HS-27A (cell line): Measurements from ENCODE around the gene CTIF.

Source experiments
- DNase-seq: peaks from one replicate; pipeline ENCODE4 v3.0.0-alpha.2; 2012; ENCODE audit warnings: low read depth, missing footprints

The CTIF gene

DNA sequence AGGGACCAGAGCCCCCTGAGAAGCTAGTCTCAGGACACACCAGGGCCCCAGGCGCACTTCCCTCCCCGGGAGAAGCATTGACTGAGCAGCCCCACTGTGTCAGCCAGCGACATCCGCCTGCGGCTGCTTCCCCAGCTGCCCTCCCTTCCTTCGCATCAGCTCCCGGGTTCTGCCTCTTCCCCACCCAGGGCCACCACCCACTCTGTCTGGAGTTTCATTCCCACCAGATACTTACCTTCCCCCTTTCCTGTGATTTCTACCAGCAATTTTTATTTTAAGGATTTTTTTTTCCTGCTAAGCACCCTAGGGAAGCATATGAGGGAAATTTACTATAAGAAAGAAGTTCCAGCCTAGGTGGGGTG lies 312.7 kb downstream of the CTIF start:
- DNase-seq, result no peak

DNA sequence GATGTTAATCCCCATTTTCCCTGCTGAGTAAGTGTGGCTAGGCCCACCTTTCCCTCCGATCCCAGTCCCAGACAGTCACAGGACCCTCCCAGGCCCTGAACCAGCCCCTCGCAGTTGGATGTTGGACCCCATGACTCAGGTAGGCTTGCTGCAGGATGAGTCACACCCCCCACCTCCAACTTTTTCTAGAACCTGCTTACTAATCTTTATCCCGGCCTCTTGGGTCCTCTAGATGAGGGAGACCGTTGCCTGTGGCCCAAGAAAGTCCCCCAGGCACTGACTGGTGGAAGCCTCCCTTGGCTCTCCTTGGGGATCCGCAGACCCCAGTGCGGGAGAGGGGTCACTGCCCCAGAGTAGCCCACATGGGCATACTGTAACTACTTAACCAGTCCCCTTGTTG lies 313.5 kb downstream of the CTIF start:
- DNase-seq, result no peak

DNA sequence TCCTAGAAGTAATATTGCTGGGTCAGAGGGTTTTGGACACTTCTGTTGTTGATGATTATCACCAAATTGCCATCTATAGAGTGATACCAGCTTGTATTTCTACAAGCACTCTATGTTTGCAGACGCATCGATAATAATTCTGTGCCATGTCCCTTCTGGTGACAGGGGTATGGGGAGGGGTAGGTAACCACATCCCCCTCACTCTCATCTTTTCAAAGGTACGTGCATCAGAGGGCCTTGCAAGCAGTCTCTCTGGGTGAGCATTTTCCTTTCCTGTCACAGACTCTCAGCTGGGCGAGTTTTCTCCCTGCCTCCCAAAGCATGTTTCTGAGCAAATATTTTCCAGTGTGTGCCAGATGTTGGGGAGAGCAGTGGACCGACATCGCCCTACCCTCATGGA lies 314.0 kb downstream of the CTIF start:
- DNase-seq, result no peak

DNA sequence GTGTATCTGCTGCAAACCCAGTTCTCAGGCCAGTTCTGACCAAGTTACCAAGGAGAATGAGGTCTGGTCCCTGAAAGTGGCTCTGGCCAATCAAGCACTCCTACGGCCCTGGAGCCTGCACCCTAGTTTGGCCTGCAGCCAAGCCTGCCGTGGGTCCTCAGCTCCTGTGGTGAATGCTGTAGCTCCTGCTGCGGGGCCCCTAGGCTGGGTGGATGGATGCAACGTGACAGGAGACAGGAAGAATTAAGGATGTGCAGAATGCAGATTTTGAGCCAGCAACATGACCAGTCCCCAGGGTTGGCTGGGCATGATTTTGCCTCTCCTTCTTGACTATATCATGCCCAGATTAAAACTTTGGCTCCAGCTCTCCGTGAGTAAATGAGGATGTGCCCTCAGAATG lies 314.8 kb downstream of the CTIF start:
- no peak for DNase-seq

DNA sequence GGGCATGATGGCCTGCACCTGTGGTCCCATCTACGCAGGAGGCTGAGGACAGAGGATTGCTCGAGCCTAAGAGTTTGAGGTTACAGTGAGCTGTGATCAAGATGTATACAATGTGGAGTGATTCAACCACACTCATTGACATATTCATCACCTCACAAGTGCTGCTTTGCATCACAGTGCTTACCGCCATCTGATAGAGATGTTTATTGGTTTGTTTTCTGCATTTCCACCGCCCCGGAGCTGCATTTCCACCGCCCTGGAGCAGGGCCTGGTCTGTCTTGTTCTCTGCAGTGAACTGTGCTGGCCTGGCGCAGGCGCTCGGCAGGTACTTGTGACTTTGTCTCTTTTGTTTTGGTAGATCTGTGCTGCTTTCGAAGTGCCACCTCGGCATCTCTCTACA lies 315.9 kb downstream of the CTIF start:
- DNase-seq, result no peak

DNA sequence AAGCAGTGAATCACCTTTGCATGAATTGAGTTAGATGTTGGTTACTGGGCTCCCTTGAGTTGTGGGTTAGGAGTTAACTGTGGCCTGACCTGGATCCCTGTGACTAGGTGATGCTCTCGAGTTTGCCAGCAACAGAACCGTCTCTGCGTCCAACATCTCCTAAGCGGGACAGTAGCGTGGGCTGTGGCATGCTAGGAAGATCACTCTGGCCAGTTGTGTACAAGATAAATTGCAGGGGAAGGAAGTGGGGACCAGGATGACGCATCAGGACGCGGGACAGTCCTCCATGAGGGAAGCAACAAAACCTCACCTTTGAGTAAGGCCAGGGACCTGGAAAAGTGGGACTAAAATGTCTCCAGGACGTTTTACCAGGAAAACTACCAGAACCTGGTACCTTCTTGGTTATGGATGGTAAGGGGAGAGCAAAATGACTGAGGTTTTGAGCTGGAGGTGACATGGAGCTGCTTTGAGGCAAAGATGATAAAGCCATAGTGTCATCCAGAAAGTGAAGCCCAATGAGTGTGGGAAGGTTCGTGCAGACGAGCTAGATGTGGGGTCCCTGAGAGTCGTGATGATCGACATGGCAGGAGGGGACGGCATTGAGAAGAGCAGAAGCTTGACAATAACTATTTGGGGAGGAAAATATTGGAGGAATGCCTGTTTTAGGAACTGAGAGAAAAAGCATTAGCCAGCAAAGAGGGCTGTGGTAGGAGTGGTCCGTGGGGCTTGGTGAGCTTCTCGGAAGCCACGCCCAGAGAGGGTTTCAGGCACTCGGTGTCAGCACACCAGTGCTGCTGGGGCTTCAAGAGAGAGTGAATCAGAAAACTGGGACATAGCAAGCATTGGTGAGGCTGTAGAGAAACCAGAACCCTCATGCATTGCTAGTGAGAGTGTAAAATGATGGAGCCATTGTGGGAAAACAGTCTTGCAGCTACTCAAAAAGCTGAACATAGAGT lies 316.9 kb downstream of the CTIF start:
- DNase-seq, result no peak

DNA sequence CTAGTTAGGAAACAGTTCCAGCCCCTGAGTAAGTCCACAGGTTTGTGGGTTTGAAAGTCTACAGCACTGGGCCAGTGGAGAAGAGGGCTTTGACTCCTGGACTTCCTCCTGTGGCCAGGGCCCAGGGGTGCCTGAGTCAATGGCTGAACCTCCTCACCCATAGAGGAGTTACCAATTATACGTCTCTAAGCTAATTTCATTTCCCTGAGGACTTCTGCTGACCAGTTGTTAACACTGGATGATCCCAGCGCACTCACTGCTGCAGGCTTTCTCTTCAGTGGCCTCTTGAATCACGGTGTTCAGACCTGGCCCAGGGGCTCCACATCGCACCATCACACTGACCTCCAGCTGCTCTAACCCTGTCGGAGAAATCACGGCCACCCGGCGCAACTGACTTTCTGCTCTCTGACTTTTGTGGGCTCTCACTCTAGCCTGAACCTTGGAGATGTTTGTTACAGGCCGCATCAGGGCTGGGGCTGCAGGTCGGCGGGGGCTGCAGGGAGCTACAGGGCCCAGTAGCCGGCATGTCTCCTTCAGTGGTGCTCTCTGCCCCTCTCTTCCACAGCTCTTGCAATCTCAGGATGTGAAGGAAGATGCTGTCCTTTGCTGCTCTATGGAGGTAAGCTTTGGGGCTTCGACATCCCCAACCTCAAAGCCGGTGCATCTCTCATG lies 318.3 kb downstream of the CTIF start:
- no peak for DNase-seq

DNA sequence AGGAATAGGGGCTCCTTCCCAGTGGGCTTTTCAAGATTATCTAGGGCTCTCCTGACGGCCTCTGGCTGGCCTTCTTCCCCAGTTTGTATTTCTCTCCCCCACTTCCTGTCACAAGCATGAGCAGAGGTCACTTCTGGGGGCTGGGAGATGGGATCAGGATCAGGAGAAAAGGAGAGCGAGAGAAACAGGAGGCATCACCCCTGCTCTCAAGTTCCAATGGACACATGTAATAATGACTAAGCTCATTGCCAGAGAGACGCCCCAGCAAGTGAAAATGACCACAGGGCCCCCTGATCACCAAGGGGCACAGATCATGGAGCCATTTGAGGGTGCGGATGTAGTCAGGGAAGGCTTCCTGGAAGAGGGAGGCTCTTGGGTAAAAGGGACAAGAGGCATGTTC lies 319.8 kb downstream of the CTIF start:
- no peak for DNase-seq

DNA sequence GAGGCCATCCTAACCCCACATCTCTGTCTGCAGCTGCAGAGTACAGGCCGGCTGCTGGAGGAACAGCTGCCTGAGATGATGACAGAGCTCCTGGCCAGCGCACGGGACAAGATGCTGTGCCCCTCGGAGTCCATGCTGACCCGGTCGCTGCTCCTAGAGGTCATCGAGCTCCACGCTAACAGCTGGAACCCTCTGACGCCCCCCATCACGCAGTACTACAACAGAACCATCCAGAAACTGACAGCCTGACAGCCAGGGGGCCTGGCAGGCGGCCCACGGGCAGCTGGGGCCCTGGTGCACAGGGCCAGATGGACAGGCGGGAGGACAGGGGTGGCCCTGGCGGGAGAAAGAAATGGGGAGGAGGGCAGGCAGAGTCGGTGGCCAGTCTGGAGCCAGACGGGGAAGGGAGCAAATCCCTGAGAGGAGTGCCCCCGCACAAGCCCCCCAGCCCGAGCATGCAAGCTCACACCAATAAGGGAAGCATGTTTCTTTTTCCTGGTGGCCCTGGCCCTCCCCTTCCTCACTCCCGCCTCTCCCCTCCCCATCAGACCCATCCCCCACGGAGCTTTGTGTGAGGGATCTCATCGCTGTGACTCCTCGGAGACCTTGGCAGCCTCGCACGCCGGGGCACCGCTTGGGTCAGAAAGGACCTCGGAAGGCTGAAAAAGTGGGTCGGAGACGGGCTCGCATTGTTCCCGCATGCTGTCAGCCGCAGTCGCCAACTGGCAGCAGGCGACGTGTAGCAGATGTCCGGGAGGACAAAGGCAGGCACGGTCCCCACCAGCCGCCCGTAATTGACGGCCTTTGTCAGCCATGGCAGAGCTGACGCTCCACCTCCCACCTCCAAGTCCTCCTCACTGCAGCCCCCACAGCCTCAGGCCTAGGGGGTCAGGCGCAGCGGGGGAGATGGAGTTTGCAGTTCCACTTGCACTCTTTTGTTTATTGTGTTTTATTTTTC lies 320.8 kb downstream of the CTIF start:
- DNase-seq, result no peak

DNA sequence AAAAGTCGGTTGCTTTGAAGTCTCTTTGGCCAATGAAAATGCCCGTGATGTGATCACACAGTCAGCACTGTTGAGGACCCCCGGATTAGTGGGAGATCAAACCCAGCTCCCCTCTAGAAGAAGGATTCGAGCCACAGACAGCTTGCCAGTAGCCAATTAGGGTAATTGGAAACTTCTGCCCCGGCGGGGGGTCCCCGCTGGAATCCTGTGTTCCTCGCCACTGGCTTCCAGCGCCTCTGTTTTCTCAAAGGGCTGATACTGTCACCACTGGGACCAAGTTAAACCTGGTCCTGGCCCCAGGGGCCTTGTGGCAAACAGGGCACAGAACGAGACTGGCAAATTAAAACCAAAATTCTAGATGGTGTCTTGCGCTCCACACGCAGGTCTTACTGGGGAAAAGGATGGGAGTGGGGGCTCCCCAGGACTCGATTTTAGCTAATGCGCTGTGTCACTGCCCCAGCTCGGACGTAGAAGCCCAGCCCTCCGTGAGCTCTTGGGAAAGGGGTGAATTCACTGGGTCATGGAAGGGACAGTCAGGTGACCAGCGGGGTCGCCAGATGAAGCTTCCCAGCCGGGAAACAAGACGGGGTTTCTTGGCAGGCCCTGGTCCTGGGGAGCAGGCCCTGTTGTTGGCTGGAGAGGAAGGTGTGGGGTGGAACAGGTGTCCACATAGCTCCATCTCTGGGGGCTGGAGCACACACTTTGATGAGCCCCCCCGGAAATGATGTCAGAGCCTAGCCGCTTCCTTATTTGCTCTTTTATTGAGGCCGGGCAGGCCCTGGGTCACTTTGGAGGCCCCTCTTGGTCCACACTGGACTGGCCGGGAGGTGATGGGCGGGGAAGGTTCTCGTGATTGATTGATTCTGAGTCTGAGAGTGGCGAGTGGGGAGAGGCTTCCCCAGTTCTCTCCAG lies 321.7 kb downstream of the CTIF start:
- DNase-seq, result no peak

DNA sequence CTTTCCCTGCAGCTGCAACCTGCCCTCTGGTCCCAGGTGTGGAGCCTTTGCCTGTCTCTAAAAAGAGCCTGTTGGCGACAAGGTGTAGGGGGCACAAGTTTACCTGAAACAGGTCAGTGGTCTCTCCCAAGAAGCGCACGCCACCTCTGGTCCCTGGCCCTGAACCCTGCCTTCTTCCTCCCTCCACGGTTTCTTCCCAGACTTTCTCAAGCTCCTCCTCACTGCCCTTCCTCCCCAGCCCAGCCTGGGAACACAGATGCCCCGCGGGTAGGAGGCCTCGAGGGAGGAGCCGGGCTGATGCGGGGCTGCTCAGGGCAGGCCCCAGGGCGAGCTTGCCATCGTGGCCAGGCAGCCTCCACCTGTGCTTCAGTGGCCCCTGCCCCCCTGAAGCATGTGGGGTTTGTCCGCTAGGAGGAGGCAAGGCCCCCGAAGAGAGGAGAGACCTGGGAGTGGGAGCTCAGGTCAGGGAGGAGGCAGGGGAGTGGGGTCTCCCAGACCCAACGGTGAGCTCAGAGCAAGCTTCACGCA lies 322.4 kb downstream of the CTIF start:
- no peak for DNase-seq

DNA sequence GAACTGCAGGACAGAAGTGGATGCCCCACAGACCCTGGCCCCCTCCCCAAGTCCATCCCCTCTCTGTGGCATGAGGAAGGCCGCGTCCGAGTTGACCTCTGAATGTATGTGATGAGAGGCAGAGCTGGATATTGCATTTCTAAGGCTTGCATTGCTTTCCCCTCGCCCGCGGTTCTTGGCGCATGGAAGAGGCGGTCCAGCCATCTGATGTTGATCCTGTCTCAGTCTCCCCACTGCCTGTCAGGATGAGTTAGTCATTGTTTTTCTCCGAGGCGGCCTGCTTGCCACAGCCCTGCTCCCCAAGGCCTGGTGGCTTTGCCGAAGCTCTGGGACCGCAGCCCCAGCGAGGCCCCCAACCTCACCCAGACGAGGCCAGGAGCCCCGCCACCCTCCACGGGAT lies 323.3 kb downstream of the CTIF start:
- DNase-seq, result no peak

DNA sequence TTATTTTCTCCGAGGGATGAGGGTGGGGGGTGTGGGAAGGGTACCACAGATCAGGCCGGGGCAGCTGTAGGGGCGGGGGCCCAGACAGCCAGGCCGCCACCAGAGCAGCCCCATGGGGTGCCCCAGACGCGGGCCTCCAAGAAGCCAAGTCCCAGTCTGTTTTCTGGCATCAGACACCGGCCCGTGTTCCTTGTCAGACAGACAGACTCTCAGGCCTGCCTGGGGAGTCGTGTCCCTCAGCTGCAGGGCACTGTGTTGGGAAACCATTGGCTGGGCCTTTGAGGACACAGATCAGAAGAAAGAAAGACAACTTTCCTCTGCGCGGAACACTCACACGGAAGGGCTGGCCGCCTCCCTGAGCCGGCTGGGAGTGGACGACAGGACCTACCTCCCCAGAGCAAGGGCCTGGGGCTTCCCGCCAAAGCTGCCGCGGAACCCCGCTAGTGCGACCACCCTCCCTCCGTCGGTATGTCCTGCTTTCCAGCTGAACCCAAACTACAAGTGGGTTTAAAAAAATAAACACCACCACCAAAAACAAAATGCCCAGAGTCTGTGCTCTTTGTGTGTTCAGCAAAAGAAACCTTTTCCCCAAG lies 323.9 kb downstream of the CTIF start:
- no peak for DNase-seq

DNA sequence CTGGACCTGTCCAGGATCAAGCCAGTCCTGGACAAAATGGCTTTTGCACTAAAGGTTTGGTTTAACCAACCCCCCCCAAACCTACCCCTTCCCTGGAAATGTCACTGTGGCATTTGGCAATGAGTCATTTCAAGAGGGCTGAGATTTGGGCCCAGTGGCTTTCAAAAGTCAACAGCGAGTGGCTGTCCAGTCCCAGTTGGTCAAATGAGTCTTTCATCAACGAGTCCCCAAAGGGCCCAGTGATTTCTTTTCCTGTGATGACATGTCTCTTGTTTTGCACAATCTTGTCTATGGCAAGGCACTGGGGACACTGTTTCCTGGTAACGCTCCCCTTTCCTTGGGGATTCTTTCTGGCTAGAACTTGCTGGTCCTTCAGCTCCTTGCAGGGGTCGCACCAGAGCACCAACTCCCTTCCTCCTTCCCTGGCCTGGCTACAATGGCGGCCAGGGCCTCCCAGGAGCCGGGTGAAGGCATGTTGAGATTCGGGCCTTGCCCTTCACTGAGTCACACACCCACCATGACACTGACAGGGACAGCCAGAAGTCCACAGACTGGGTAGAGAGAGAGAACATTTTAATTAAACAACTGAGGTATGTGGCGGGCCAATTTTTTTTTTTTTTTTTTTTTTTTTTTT lies 324.7 kb downstream of the CTIF start:
- no peak for DNase-seq

DNA sequence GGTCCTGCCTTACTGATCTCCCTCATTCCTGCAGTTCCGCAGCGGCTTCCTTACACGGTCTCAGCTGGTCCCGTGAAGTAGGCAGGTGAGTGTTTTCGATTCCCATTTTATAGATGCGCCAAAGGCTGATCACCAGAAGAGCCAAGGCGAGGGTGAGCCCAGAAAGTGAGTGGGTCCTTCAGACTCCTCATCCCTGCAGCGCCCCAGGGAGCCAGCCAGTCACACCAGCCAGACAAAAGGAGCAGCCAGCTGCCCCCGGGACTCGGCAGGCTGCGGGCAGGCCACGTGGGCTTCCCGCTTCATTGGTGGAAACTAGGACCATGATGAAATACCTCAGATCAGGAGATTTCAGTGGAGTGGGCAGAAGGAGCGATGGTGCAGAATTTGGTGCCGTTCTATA lies 326.0 kb downstream of the CTIF start:
- no peak for DNase-seq

DNA sequence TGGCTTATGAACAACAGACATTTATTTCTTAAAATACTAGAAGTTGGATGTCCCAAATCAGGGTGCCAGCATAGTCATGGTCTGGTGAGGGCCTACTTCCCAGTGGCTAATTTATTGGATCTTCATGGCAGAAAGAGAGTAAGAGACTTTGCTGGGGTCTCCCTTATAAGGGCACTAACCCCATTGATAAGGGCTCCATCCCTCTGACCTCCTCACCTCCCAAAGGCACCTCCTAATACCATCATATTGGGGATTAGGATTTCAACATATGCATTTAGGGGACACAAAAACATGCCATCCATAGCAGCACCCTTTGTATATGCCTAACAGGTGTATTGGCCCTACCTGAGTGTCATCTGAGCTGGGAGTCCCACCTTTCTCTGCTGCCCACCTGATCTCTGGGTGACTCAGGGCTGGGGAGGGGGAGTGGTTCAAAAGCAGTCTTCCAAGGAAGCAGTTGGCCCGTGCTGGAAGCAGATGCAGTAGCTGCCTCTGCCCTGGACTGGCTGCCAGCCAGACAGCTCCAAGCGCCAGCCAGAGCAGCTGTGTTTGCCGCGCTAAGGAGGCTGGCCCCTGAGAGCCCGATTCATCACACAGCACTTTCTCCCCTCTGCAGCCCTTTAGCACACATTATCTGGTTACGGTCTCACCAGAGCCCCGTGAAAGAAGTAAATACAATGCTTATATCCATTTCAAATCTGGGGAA lies 327.4 kb downstream of the CTIF start:
- no peak for DNase-seq

DNA sequence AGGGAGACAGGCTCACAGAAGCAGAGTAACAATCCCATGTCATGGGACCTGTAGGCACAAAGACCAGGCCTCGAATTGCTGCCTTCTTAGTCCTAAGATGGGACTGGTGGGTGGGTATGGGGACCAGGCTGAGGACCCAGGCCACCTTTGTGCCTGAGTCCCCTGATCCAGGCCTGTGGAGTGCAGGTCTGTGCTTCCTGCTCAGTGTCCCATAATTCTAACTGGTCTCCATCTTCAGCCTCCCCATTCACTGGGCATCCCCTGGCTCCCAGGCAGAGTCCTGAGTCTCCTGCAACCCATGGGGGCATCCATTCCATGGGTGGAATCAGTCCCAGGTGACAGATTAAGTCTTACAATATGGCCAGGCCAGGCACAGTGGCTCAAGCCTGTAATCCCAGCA lies 328.0 kb downstream of the CTIF start:
- DNase-seq, result no peak

DNA sequence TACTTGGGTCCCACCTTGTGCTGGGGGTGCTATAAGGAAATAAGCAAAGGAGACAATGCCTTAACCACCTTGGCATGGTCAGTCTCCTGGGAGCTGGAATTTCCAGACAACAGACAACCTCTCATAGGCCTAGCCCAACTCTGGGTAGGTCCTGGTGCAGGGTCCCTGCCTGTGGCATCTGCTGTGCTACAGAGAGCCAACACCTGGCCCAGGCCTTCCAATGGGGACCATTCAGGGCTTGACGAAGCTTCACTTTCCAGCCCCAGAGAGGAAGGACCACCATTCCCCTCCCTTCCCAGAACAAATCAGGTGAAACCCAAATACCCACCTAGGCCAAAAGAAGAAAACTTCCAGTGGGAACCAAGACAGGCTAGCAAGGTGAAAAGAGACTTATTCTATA lies 329.1 kb downstream of the CTIF start:
- no peak for DNase-seq
